GM19452 (cell line): ENCODE results near the gene CHCHD3.

Experiments
- ATAC-seq: cut with Tn5 transposase; IDR thresholded peaks from one replicate; pipeline ENCODE4 v1.9.1; 2021; ENCODE audit not compliant: unreplicated experiment

Gene CHCHD3

DNA sequence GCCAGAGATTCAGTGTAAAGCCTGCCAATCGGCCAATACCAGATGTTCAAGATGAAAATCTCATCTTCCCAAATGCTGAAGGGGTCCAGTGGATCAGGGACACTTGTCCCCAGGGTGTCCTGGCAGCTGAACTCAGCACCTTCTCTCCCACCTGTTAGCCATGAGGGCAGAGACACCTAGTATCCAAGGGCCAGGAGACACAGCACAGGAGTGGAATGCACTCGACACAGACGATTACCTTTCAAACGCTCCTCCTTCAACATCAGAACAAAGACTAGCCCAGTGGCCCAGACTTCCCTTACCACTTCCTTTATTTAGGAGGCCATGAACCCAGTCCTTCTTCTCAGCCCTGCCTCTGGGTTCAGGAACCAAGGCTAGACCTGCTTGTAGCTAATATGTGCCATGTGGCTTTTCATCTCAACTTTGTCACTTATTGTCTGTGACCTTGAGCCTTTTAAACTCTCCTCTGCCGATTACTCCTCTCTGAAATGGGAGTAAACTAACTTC, 325.4 kb downstream of the CHCHD3 start:
- no peak for ATAC-seq

DNA sequence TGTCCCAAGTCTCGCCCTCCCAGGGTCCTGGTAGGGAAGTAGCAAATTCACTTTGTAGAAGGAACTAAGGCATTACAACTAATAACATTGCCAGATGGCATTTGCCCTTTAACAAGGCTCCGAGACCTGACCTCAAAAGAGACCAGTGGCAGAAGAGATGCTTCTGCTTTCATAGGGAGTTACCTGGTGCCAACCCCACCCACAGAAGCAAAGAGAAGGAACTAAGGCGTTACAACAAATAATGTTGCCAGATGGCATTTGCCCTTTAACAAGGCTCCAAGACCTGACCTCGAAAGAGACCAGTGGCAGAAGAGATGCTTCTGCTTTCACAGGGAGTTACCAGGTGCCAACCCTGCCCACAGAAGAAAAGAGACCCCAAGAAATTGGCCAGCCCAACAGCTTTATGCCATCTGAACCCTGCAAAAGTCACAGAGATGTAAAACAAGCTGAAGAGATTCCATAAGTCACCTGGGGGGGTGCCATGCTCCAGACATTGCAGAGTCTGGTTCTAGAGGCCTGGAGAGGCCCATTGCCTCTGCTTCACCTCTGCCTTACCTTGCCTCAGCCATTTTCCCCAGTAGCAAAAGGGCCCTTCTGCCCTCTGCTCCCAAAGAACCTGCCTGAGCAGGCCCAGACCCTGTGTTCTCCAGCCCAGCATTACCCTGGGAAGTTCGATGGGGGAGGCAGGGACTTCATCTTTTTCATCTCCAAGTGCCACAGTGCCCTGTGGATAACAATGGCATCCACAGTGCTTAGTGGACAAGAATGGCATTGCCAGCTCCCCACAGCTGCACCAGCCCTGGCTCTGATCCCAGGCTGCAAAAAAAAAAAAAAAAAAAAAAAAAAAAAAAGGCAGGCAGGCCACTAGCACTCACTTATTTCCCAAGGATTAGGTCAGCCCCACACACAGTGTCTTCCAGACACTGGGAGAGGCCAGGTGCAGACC, 326.1 kb downstream of the CHCHD3 start:
- no peak for ATAC-seq

DNA sequence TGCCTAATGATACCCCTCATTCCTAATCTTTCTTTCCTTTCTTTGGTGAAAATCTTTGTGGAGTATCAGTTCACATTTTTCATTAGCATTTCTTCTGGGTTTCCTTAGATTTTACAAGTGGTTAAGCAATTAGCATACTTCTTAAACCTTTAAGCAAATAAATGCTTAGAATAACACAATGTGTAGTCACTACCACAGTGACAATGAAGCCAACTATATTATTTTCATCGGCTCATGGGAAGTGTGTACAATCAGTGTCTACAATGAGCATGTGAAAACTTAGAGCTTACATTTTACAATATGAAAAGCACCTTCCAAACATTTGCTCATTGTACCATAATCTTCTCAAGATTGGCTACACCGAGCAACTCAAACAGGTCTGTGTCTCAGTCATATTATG, 329.5 kb downstream of the CHCHD3 start:
- no peak for ATAC-seq

DNA sequence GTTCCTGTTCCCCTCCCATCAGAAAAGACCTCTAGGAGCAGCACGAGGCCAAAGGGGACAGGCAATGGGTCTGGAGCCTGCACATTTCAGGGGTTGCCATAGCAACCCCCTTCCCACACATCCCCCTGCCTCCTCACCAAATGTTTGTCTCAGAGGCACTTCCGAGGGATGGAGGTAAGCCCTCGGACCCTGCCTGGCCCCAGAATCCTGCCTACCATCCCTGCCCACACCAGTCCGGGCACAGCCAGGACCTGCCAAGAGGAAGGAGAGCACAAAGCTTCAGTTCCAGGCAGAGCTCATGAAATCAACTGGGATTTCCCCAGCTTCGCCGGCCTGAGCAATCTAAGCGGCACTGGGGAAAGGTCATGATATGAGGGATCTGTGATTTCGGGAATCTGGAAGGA, 330.6 kb downstream of the CHCHD3 start:
- ATAC-seq: no peak

DNA sequence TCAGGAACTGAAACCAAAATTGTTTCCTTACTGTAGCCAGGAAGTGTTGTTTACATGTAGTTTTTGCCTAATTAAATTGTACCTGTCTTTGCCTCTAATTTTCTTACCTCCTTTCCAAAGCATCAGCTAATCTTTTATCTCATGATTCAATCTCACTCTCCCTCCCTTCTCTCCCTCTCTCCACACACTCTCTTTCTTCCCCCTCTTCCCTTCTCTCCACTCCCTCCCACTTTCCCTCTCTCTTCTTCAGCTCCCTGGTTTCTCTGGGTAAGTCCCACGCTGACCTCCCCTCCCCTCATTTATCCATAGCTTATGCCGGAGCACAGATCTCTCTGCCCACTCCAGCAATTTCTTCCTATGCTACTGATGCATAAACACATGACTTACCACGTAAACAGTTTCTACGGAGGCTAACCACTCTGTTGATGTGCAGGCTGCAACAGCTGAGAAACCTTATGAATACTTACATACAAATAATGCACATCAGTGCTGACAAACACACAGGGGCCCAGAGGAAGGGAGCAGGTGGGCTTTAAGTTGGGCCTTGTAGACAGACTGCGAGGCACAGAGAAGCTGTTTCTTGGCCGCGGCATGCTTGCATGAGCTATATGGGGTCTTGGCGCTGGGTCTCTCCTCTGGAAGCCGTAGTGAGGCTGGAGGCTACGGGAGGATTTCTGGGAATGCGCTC, 331.2 kb downstream of the CHCHD3 start:
- ATAC-seq: no peak

DNA sequence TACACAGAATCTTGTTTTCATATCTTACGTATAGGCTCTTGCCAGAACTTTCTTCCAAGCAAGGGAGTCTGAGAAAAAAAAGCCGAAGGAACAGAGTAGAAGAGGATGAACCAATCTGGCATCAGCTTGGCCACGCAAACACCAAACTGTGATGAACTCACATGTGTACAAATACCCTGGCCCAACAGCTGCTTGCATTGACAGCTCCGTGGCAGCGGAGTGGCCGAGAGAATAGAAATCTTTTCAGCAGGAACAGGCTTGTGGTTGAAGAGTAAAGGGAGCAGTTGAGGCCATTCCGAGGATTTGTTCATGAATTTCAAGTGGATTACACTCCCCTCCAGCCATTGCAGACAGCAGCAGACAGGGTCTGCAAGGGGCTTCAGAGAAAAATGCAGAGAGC, 331.8 kb downstream of the CHCHD3 start:
- no peak for ATAC-seq

DNA sequence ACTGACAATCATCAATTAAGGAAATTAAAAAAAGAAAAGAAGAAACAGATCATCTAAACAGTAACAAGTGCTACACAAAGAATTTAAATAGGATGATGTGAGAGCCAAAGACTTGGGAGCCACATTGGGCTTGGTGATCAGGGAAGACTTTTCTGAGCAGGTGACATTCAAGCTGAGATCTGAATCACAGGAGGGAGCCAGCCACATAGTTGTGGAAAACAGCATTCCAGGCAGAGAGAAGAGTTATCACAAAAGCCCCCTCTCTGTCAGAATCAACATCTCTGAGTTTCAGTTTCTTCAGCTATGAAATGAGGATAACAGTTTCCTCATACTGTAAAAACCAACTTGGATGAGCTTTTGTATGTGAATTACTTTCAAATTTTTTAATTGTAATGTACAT, 336.4 kb downstream of the CHCHD3 start:
- ATAC-seq: no peak

DNA sequence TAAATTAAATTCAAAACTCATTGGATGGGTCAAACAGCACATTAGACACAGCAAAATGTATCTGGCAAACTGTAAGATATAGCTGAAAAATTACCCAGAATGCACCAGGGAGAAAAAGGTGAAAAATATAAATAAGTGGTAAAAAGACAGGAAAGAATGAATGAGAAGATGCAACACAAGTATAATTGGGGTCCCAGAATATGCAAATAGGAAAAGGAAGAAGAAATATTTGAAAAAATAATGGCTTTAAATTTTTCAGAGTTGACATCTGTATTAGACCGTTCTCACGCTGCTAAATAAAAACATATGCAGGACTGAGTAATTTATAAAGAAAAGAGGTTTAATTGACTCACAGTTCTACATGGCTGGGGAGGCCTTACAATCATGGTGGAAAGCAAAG, 337.9 kb downstream of the CHCHD3 start:
- ATAC-seq: no peak

DNA sequence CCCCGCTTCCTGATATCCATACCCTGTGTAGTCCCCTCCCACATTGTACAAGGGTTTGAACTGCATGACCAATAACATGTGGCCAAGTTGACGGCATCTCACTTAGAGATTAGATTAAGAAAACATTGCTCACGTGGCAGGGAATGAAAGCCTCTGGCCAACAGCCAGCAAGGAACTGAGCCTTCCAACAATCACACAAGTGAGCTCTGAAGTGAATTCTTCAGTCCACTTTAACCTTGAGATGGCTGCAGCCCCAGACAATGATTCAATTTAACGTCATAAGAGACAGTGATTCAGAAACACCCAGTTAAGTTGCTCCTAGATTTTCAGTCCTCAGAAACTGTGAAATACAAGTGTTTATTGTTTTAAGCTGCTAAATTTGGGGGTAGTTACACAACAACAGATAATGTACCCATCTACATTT, 339.7 kb downstream of the CHCHD3 start:
- no peak for ATAC-seq

DNA sequence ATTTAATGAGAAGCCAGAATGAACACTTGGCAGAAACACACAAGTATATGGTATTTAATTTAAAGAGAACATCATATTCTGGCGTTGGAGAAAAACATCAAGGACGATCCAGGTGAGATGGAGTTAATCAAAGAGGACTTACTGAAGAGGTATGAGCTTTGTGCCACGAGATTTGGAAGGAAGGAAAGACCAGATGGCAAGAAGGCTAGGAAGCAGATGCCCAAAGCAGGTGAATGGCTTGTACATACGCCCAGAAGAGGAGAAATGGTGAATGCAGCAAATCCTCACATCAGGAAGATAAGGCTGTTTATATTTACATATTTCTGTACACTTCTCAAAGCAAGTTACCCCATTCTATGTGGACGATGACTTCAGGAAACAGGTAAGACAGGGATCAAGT, 341.7 kb downstream of the CHCHD3 start:
- no peak for ATAC-seq

DNA sequence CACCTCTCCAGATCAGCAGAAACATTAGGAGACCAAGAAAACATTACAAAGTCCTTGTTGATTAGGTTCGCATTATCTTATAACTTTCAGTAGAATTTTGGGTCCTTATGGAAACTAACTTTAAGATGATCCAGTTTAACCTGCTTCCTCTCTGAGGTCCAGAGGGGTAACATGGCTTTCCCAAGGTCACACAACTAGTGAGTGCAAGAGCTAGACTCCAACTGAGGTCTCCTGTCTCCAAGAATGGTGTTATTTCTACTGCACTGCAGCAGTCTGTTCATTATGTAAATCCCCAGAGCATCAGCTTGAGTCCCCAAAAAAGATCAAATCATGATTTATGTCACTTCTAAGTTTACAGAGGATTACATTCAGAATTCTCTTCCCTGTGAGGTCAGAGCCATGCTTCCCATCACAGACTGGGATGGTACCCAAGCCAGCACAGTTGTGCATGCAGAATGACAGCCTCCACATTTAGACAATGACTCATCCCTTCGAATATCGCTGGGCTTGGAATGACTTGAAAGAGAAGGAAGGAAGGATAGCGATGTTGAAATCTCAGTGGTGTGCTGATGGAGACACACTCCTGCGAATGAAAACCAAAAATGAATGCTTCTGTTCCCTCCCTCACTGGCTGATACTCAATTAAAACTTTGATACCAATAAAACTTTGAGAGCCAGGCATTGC, 342.5 kb downstream of the CHCHD3 start:
- ATAC-seq: no peak

DNA sequence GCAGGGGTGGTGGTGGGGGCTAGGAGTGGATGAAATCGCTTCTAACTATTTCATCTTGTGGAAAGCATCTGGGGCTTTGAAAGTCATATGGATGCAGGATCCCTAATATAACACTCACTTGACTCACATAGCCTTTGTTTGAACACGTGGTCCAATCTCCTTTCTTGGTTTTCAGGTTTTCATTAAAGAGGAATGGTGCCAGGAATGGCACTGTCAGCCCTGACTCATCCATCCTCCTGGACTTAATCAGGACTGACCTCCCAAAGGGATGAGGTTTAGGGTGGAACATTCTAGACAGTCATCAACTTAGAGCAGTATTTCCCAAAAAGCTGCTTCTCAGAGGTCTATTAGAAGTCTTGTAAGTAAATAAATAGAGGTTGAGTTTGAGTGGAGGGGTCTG, 343.6 kb downstream of the CHCHD3 start:
- ATAC-seq: no peak

DNA sequence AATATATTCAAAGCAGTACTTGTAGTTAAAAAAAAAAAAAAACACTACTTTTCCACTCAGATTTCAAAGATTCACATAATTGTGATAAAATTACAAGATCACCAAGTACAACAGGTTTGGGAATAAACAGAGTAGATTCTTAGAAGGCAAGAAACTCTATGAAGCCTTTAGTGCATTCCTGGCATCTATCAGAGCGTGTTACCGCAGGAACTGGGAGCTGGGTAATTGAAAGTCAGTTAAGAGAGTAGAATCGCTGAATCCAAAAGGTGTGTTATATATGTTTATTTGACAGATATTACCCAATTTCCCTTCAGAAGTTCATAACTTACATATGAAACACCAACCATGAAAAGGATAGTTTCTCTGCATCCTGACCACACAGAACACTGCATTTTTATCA, 346.4 kb downstream of the CHCHD3 start:
- ATAC-seq: no peak
